Measurements from ENCODE around the gene KDM5B.

DNA sequence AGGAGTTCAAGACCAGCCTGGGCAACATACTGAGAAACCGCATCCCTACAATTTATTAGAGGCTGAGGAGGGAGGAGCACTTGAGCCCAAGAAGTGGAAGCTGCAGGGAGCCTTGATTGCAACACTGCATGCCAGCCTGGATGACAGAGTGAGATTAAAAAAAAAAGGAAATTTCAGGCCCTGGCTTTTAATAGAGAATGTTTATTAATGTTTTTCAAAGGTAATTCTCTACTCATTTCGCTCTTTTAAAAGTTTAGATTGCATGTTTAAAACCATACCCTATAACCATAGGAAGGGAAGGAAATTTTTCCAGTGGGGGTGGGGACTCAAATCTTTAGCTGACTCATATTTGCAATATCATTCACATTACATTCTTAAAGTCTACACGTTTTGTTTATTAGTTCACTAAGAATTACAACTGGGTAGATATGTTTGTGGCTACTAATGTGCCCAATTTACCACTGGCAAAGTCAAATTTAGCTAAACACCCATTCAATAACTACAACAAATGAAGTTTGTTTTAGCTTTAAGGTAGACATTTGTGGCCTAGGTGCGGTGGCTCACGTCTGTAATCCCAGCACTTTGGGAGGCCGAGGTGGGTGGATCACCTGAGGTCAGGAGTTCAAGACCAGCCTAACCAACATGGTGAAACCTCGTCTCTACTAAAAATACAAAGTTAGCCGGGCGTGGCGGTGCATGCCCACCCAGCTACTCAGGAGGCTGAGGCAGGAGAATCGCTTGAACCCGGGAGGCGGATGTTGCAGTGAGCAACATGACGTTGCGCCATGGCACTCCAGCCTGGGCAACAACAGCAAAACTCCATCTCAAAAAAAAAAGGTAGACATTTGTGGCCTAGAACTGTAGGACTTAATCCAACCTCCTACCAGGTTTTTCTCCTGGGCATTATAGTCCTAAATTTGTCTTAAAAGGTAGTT lies 5.0 kb downstream of the KDM5B start:
- TF ChIP-seq, protein P1, sequence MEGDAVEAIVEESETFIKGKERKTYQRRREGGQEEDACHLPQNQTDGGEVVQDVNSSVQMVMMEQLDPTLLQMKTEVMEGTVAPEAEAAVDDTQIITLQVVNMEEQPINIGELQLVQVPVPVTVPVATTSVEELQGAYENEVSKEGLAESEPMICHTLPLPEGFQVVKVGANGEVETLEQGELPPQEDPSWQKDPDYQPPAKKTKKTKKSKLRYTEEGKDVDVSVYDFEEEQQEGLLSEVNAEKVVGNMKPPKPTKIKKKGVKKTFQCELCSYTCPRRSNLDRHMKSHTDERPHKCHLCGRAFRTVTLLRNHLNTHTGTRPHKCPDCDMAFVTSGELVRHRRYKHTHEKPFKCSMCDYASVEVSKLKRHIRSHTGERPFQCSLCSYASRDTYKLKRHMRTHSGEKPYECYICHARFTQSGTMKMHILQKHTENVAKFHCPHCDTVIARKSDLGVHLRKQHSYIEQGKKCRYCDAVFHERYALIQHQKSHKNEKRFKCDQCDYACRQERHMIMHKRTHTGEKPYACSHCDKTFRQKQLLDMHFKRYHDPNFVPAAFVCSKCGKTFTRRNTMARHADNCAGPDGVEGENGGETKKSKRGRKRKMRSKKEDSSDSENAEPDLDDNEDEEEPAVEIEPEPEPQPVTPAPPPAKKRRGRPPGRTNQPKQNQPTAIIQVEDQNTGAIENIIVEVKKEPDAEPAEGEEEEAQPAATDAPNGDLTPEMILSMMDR (IDR thresholded peaks at IDR 0.05): no peak
- no peak for TF ChIP-seq POLR2A (IDR thresholded peaks at IDR 0.05)
